ENCODE results near the gene CD28.

Gene CD28

DNA sequence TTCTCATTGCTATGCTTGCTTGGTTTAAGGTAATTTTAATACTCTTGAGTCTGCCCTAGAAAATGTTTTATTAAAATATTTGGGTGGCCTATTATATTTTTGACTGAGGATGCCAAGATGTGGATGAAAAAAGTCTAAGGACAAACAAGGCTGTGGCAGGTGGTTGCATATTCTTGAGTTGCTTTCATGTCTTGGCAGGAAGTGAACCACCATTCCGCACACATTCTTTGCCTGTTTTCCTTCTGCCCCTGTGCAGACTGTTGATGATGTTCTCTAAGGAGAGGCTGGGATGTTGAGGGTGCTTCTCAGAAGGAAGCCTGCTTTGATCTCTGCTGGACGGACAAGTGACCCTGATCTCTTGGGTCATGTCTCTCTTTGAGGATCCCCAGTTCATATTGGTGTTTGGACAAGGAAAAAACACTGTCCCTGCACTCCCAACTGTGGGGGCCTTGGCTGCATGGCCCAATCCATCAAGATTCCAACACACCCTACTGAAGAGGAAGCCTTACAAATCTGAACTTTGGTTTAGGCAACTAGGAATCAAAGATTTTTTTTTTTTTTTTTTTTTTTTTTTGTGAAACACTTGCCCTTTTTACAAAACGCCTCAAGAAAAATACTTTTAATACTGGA is 45.0 kb upstream of the CD28 start:
- Histone ChIP-seq H2AFZ (ENCODE audit: low read length) (no peak overlapping the region), H3K9me2 (ENCODE audit: low read depth, low read length) (no peaks in the 10 kb centered on the region), H3K79me2 (ENCODE audit: insufficient read depth, low read length) (no peaks in the 10 kb centered on the region), H3K36me3 (ENCODE audit: insufficient read depth, low read length) (no peaks in the 10 kb centered on the region), H3K4me1 (ENCODE audit: insufficient read depth, low read length, severe bottlenecking) (no peaks in the 10 kb centered on the region), H3K27ac (ENCODE audit: low read depth, low read length, poor library complexity, severe bottlenecking) (no peak overlapping the region), H3K4me3 (ENCODE audit: low read depth, low read length, poor library complexity, severe bottlenecking) (no peak overlapping the region), H3F3A (ENCODE audit: insufficient read depth, low read length) (no peaks in the 10 kb centered on the region), H4K20me1 (ENCODE audit: insufficient read depth, low read length) (no peaks in the 10 kb centered on the region), H3K9me3 (ENCODE audit: low read length) (no peaks in the 10 kb centered on the region), H3K4me2 (ENCODE audit: low read length) (no peak overlapping the region), H3K9ac (ENCODE audit: low read length) (no peak overlapping the region), H3K27me3 (ENCODE audit: insufficient read depth, low read length) (no peaks in the 10 kb centered on the region)
- TF ChIP-seq, protein P1, sequence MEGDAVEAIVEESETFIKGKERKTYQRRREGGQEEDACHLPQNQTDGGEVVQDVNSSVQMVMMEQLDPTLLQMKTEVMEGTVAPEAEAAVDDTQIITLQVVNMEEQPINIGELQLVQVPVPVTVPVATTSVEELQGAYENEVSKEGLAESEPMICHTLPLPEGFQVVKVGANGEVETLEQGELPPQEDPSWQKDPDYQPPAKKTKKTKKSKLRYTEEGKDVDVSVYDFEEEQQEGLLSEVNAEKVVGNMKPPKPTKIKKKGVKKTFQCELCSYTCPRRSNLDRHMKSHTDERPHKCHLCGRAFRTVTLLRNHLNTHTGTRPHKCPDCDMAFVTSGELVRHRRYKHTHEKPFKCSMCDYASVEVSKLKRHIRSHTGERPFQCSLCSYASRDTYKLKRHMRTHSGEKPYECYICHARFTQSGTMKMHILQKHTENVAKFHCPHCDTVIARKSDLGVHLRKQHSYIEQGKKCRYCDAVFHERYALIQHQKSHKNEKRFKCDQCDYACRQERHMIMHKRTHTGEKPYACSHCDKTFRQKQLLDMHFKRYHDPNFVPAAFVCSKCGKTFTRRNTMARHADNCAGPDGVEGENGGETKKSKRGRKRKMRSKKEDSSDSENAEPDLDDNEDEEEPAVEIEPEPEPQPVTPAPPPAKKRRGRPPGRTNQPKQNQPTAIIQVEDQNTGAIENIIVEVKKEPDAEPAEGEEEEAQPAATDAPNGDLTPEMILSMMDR (IDR thresholded peaks at IDR 0.05; ENCODE audit: low read length): no peak
- TF ChIP-seq EZH2 (IDR thresholded peaks at IDR 0.05; ENCODE audit: borderline replicate concordance, low read length): no peak

DNA sequence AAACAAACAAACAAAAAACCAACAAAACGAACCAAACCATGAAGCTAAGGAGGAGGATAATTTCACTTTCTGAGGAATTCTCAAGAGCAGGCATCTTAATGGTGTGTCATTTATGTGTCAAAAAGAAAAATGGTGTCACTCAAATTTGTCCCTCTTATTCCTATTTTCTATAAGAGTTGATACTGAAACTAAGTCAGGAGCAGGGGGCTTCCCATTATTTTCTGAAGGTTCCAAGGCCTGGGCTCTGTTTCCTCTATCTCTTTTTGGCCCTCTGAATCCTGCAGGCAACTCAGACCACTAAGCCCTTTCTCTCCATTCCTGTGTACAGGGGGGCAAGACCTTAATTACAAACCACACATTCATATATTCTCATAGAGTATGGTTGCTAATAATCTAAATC is 44.0 kb upstream of the CD28 start:
- Histone ChIP-seq H3K27me3 (ENCODE audit: insufficient read depth, low read length) (no peaks in the 10 kb centered on the region), H3K36me3 (ENCODE audit: insufficient read depth, low read length) (no peaks in the 10 kb centered on the region), H3K4me1 (ENCODE audit: insufficient read depth, low read length, severe bottlenecking) (no peaks in the 10 kb centered on the region), H3K4me2 (ENCODE audit: low read length) (no peak overlapping the region), H2AFZ (ENCODE audit: low read length) (no peak overlapping the region), H3K4me3 (ENCODE audit: low read depth, low read length, poor library complexity, severe bottlenecking) (no peak overlapping the region), H3K79me2 (ENCODE audit: insufficient read depth, low read length) (no peaks in the 10 kb centered on the region), H3F3A (ENCODE audit: insufficient read depth, low read length) (no peaks in the 10 kb centered on the region), H3K27ac (ENCODE audit: low read depth, low read length, poor library complexity, severe bottlenecking) (no peak overlapping the region), H3K9me2 (ENCODE audit: low read depth, low read length) (no peaks in the 10 kb centered on the region), H3K9ac (ENCODE audit: low read length) (no peak overlapping the region), H3K9me3 (ENCODE audit: low read length) (no peaks in the 10 kb centered on the region), H4K20me1 (ENCODE audit: insufficient read depth, low read length) (no peaks in the 10 kb centered on the region)
- TF ChIP-seq, protein P1 (IDR thresholded peaks at IDR 0.05; ENCODE audit: low read length): no peak
- no peak for TF ChIP-seq EZH2 (IDR thresholded peaks at IDR 0.05; ENCODE audit: borderline replicate concordance, low read length)

DNA sequence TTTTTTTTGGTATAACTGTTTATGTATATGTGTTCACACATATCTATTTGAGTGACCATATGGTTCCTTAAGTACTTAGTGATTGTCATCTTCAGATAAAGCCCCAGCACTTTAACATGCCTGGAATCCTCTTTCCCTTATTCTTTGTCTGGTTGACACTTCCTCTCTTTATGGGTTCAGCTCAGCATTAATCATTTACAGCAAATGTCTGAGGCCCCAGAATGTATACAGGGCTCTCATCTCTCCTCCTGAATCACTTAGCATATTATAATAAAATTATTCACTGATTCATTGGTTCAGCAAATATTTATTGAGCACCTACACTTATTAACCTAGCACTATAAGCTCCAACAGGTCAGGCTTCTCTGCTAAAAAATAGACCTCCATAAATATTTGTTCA is 43.5 kb upstream of the CD28 start:
- Histone ChIP-seq H3K9ac (ENCODE audit: low read length) (no peak overlapping the region), H3K27me3 (ENCODE audit: insufficient read depth, low read length) (no peaks in the 10 kb centered on the region), H3K27ac (ENCODE audit: low read depth, low read length, poor library complexity, severe bottlenecking) (no peak overlapping the region), H2AFZ (ENCODE audit: low read length) (no peak overlapping the region), H3K9me3 (ENCODE audit: low read length) (no peaks in the 10 kb centered on the region), H3K9me2 (ENCODE audit: low read depth, low read length) (no peaks in the 10 kb centered on the region), H3K79me2 (ENCODE audit: insufficient read depth, low read length) (no peaks in the 10 kb centered on the region), H3K4me1 (ENCODE audit: insufficient read depth, low read length, severe bottlenecking) (no peaks in the 10 kb centered on the region), H3K4me3 (ENCODE audit: low read depth, low read length, poor library complexity, severe bottlenecking) (no peak overlapping the region), H3K36me3 (ENCODE audit: insufficient read depth, low read length) (no peaks in the 10 kb centered on the region), H4K20me1 (ENCODE audit: insufficient read depth, low read length) (no peaks in the 10 kb centered on the region), H3F3A (ENCODE audit: insufficient read depth, low read length) (no peaks in the 10 kb centered on the region), H3K4me2 (ENCODE audit: low read length) (no peak overlapping the region)
- TF ChIP-seq, protein P1 (IDR thresholded peaks at IDR 0.05; ENCODE audit: low read length): no peak
- TF ChIP-seq EZH2 (IDR thresholded peaks at IDR 0.05; ENCODE audit: borderline replicate concordance, low read length): no peak
